Activated gamma-delta T cell treated with Interleukin-2 at 50 U/mL for 16 hours (primary cell): ENCODE results near the gene TAT.
A peak's percentile ranks its signal among the peaks of the same experiment; 100 is the strongest.
"Not testable (repeated sequence)": the region's sequence is repeated elsewhere in the genome, so short reads cannot be mapped to it uniquely, and the experiment has no call there.

ENCODE experiments used
- DNase-seq: peaks from one replicate; pipeline ENCODE4 v3.0.0-alpha.2; 2020

The TAT gene

GRCh38 chr16:71584543-71585317, 7.8 kb upstream of the TAT start:
- no peak for DNase-seq

- DNase-seq, result not testable (repeated sequence)
These were observed 5.6 kb upstream of the TAT start for GRCh38 chr16:71582553-71582848.

GRCh38 chr16:71574702-71575101, 2.2 kb downstream of the TAT start:
- no peak for DNase-seq

DNA sequence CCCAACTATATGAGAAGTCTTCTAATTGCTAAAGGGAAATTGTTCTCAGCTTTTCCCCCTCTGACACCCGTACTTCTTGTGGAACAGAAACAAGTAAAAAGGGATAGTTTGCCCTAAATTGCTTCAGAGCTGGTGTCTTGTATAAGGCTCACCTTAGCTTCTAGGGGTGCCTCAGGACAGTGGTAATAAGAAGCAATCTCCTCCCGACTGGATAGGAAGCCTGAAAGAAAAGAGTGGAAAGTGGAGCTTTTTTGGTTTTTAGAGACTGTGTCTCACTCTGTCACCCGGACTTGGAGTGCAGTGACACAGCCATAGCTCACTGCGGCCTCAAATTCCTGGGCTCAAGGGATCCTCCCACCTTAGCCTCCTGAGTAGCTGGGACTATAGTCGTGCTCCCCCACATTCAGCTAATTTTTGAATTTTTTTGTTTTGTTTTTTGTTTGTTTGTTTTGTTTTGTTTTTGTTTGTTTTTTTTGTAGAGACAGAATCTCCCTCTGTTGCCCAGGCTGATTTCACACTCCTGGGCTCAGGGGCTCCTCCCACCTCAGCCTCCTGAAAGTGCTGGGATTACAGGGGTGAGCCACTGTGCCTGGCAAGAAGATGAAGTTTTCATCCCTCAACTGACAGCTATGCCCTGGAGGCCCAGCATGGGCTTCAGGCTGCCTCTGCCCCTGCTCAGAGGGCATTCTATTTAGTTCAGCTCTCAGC, 3.4 kb downstream of the TAT start:
- DNase-seq, result no peak

DNA sequence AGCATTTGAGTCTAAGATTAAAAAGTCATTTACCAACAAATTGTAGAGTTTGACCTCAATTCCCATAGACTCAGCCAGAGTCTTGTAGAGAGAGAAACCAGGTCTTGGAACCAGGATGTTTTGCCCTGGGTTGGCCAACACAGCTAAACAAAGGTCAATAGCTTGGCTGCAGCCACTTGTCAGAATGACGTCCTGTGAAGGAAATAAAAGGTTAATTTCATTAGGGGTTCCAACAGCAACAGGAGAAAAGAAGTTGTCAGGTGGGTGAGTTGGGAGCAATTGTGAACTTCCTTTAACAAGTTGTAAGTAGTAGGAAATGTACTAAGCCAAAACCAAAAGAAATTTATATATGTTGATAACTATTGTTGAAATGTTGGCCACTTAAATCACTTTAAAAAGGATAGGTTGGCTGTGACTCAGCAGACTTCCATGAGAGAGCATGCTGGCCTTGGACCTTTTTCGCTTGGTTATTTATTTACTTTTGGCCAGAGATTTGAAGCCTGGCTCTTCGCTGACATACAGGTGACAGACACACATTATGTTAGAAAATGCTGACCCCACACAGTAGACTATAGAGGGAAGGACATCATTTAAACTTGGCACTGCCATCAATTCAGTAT, 4.3 kb downstream of the TAT start:
- DNase-seq, result no peak

DNA sequence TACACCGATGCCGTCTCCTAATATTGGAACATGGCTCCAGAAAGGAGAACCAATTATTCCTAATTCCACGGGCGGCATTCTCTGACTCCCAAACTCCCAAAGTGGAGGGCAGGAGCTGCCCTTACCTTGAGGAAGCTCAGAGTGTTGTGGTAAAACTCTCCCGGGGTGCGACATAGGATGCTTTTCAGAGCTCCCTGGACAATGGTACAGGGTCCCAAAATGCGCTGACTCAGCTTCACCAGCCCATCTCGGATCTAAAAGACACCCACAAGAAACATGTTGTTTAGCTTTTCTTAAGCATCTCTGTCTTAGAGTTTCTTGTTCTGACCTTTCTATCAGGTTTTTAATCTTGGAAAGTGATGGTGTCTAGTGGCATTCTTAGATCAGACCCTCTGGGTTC, 6.7 kb downstream of the TAT start:
- no peak for DNase-seq

GRCh38 chr16:71569621-71570020, 7.3 kb downstream of the TAT start:
- no peak for DNase-seq

GRCh38 chr16:71568551-71568950, 8.3 kb downstream of the TAT start:
- DNase-seq, result no peak

DNA sequence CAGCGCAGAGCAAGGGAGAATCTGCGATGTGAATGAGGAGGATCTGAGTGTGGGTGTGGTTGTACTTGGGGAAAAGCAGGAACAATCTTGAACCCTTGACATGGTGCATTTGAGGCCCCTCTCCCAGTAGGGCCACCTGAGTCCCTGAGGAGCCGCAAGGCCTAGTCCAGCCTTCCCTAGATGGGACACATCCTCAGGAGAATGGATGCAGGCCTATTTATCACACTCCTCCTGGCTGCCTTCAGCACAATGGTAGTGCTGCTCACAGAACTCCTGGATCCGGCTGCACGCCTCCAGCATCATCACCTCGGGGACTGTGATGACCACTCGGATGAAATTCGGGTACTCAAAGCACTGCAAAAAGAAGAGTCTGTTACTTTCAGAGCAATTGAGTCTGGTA, 9.0 kb downstream of the TAT start:
- DNase-seq, result no peak

DNA sequence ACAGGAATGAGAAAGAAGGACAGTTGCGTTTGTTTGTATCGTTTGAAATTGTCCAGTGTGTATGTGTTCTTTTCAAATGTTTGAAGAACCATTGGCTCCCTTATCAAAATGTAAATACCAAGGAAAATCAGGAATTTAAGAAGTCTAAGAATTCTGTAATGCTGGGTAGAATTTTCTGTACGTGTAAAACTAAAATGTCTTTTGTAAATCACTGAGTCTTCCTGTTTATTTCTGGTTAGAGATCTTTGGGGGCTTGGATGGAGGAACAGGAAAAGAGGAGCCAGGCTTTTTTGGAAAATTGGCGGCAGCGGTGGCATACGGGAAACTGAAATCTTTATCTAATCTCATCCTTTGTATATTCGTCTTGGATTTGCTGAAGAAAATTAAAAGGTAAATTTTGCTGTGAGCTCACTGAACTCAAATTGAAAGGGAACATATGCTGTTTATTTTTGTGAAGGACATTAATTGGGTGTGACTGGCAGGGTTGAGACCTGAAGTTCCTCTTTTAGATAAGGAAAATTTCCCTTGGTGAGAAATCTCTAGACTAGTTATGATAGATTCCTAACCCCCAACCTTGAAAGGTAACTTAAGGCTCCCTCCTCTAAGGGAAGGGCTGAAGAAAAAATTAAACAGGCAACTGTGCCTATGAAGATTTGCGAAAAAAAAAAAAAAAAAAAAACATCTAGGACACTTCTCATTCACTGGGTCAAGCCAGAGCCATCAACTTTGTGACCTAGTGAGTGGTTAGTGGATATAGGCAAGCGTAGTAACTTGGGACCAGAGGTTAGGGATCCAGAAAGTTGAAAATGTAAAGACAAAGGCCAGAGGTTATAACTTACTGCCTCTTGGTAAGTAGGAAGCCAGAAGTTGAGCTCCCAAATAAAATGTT, 10.8 kb downstream of the TAT start:
- DNase-seq, result no peak

- no peak for DNase-seq
These were observed 12.4 kb downstream of the TAT start for GRCh38 chr16:71564335-71564967.

GRCh38 chr16:71562552-71562951, 14.3 kb downstream of the TAT start:
- no peak for DNase-seq

DNA sequence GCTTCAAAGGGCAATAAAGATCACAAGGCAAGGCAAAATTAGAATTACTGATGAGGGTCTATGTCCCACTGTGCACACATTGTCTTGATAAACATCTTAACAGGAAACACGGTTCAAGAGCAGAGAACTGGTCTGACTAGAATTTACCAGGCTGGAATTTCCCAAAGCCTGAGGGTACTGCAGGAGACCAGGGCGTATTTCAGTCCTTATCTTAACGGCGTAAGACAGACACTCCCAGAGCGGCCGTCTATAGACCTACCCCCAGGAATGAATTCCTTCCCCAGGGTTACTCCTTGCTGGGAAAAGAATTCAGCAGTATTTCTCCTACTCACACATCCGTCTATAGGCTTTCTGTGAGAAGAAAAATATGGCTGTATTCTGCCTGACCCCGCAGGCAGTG, 15.0 kb downstream of the TAT start:
- not testable (repeated sequence) for DNase-seq

DNA sequence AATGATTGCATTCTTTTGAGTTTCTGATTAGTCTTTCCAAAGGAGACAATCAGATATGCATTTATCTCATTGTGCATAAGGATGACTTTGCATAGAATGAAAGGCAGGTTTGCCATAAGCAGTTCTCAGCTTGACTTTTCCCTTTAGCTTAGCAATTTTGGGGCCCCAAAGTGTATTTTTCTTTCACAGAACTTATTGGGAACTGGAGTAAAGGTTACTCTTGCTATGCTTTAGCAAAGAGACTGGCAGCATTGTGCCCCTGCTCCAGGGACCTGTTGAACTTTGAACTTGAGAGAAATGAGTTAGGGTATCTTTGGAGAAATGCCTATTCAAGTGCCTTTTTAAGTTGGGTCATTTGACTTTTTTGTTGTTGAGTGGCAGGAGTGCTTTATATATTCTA, 17.0 kb downstream of the TAT start:
- DNase-seq, result no peak

GRCh38 chr16:71557954-71558582, 18.8 kb downstream of the TAT start:
- no peak for DNase-seq

DNA sequence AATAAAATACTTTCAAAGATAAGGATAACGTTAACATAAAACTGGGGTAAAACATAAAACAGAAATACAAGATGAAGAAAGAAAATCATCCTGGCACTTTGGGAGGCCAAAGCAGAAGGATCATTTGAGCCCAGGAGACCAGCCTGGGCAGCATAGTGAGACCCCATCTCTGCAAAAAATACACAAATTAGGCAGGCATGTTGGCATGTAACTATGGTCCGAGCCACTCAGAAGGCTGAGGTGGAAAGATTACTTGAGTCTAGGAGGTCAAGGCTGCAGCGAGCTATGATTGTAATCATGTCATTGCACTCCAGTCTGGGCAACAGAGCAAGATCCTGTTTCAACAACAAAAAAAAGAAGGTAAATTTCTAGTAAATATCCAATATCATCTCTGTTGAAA, 19.6 kb downstream of the TAT start:
- no peak for DNase-seq

GRCh38 chr16:71555230-71555891, 21.5 kb downstream of the TAT start:
- no peak for DNase-seq

- no peak for DNase-seq
These were observed 24.0 kb downstream of the TAT start for GRCh38 chr16:71552698-71553503.

DNA sequence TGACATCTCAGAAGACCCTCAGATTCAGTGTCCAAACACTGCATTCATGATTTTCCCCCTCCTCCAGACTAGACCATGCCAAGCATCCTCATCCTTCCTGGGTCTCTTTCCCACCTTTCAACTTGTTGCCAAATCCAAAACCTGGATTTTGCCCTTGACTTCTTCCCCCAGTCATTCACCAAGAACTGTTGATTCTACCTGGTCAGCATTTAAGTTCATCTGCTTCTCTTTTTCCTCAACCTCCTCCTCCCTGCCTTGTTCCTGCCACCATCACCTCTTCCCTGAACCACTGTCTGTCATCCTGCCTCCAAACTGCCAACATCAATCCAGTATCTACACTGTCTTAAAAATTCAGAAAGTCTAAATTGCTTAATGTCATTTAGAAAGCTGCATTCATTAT, 29.7 kb downstream of the TAT start:
- no peak for DNase-seq

- DNase-seq, result peak; percentile 52
These were observed 34.5 kb downstream of the TAT start for GRCh38 chr16:71542377-71542776.

- no peak for DNase-seq
These were observed 39.2 kb downstream of the TAT start for GRCh38 chr16:71537643-71538042.
